RWPE2 (cell line): ENCODE results near the gene NR6A1.

ENCODE experiments used
- ATAC-seq: fragments of 200-7000 bp; cut with Tn5 transposase; 3 replicates; pipeline ENCODE4 v1.9.1; 2021; ENCODE audit warnings: low read depth
- DNase-seq: peaks from one replicate; pipeline ENCODE4 v3.0.0-alpha.2; 2020; ENCODE audit warnings: low spot score
- H3K27ac ChIP-seq: fragments of 450-650 bp; 2 replicates; pipeline ENCODE4 v1.5.1; 2017; ENCODE audit warnings: mild to moderate bottlenecking; ENCODE audit not compliant: poor library complexity, severe bottlenecking
- H3K27me3 ChIP-seq: fragments of 250-450 bp; sonication (Bioruptor Pico); 2 replicates; pipeline ENCODE4 v1.5.1; 2021; ENCODE audit warnings: mild to moderate bottlenecking, moderate library complexity; ENCODE audit not compliant: insufficient read depth, poor library complexity, severe bottlenecking
- H3K36me3 ChIP-seq: fragments of 250-450 bp; sonication (Bioruptor Pico); 2 replicates; pipeline ENCODE4 v1.5.1; 2020; ENCODE audit warnings: low read depth, mild to moderate bottlenecking, moderate library complexity
- H3K4me1 ChIP-seq: fragments of 250-450 bp; sonication (Bioruptor Pico); 2 replicates; pipeline ENCODE4 v1.5.1; 2021; ENCODE audit warnings: mild to moderate bottlenecking, moderate library complexity; ENCODE audit not compliant: insufficient read depth, poor library complexity, severe bottlenecking
- H3K4me3 ChIP-seq: fragments of 250-450 bp; sonication (Bioruptor Pico); 2 replicates; pipeline ENCODE4 v1.5.1; 2021; ENCODE audit warnings: mild to moderate bottlenecking, moderate library complexity; ENCODE audit not compliant: severe bottlenecking
- H3K9me3 ChIP-seq: fragments of 250-450 bp; sonication (Bioruptor Pico); 2 replicates; pipeline ENCODE4 v1.5.1; 2021; ENCODE audit warnings: mild to moderate bottlenecking, moderate library complexity; ENCODE audit not compliant: severe bottlenecking
- TF ChIP-seq, protein P1 (sequence below): fragments of 450-650 bp; IDR thresholded peaks from one replicate; pipeline ENCODE4 v1.5.1; 2017; ENCODE audit warnings: mild to moderate bottlenecking, moderate library complexity; ENCODE audit not compliant: poor library complexity, severe bottlenecking

NR6A1 gene

DNA sequence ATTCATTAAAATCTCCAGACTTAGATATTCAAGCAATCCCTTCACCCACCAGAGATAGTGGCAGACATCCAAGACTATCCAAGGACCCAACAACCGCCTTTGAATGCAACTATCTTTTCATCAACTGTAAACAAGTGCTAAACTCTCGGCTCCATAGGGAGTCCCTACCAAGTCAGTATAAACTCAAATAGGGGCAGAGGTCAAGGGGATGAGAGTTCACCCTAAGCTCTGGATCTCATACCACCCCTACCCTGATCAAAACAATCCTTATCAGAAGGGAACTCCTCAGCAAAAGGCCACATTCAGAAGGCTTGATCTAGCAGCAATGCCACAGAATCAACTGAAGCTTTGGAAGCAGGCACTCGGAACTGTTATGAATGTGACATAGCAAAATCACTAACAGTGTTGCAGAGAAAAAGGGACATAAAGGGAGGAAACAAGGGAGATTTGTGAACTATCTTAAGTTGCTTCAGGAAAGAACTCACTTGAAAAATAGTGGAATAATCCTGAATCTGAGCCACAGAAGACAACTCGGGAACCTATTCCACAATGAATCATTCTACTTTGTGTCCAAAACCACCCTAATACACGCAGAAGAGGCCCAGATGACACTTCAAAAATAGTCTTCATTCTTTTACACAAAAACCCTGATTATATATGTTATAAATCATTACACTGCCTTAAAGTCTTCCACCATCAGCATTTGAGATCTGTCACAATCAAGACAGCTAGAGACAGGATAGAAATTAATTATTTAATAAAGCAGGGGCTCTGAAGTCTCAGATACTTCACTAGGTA is 49.8 kb downstream of the NR6A1 start:
- no peaks in the 10 kb centered on the region for H3K27me3 ChIP-seq
- no peak overlapping the region for H3K27ac ChIP-seq

DNA sequence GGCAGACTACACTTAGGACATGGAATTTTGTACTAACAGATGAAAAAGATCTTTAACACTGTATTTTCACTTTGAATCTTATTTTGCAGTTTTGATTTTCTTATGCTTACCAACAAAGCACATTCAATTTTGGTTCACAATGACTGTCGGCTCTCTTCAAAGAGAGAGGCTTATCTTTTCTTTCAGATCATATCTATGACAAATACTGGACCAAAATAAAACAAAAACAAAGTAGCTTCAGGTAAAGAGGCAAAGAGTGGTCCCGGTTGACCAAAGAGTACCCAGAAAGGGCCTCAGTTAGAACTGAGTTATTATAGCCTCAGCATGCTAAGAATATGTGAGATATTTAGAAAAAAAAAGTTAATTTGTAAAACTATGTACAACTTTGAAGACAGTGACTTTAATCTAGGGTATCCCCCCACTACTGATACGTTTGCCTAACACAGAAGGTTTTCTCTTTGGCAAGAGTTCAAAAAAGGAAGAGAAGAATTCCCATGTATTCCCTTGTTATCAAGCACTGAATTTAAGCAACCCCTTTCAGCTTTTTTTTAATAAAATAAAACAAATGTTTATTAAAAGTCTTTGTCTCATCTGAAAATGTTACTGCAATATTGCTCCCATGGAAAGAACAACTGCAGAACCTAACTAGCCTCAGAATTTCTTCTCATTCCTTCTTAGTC is 50.5 kb downstream of the NR6A1 start:
- Histone ChIP-seq H3K4me1 (peaks cover 10% of the 10 kb centered on the region), H3K27me3 (no peaks in the 10 kb centered on the region), H3K27ac (no peak overlapping the region), H3K36me3 (peaks cover 15% of the 10 kb centered on the region), H3K4me3 (no peak overlapping the region), H3K9me3 (no peaks in the 10 kb centered on the region)
- ATAC-seq = no peak
- DNase-seq = no peak
- TF ChIP-seq, protein P1, sequence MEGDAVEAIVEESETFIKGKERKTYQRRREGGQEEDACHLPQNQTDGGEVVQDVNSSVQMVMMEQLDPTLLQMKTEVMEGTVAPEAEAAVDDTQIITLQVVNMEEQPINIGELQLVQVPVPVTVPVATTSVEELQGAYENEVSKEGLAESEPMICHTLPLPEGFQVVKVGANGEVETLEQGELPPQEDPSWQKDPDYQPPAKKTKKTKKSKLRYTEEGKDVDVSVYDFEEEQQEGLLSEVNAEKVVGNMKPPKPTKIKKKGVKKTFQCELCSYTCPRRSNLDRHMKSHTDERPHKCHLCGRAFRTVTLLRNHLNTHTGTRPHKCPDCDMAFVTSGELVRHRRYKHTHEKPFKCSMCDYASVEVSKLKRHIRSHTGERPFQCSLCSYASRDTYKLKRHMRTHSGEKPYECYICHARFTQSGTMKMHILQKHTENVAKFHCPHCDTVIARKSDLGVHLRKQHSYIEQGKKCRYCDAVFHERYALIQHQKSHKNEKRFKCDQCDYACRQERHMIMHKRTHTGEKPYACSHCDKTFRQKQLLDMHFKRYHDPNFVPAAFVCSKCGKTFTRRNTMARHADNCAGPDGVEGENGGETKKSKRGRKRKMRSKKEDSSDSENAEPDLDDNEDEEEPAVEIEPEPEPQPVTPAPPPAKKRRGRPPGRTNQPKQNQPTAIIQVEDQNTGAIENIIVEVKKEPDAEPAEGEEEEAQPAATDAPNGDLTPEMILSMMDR = no peak

More for the DNA sequence above, 49.8 kb downstream of the NR6A1 start:
- ATAC-seq (no peak), DNase-seq (no peak)
- Histone ChIP-seq H3K36me3 (peaks cover 9% of the 10 kb centered on the region), H3K4me1 (peaks cover 8% of the 10 kb centered on the region), H3K9me3 (no peaks in the 10 kb centered on the region), H3K4me3 (no peak overlapping the region)
- TF ChIP-seq, protein P1 = no peak

DNA sequence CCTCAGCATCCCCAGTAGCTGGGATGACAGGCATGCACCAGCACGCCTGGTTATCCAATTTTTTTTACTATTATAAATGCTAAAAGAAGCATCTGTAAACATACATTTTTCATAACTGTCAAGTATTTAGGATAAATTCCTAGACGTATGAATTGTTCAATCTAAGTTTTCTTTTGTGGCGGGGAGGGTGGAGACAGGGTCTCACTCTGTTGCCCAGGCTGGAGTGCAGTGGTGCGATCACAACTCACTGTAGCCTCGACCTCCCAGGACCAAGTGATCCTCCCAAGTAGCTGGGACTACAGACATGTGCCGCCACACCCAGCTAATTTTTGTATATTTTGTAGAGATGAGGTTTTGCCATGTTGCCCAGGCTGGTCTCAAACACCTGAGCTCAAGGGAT is 52.2 kb downstream of the NR6A1 start:
- no peaks in the 10 kb centered on the region for H3K27me3 ChIP-seq
- H3K9me3 ChIP-seq = no peaks in the 10 kb centered on the region
- peaks cover 10% of the 10 kb centered on the region for H3K4me1 ChIP-seq
- TF ChIP-seq, protein P1 = no peak
- H3K27ac ChIP-seq = no peak overlapping the region
- H3K36me3 ChIP-seq = peaks cover 15% of the 10 kb centered on the region
- DNase-seq (no peak), ATAC-seq (no peak)
- no peak overlapping the region for H3K4me3 ChIP-seq

DNA sequence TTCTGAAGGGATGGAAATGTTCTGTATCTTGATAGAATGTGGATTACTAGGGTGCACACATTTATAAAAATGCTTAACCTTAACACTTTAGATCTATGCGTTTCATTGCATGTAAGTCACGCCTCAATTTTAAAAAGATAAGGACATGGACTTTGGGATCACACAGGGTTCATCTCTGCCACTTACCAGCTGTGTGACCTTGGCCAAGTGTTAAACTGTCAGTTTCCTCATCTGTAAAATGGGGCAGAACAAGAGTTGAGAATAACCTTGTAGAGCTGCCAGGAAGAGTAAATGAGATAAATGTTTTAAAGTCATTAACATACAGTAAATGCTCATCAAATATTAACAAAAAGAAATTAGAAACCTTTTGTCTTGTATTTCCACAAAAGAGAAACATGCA is 53.5 kb downstream of the NR6A1 start:
- Histone ChIP-seq H3K9me3 (no peaks in the 10 kb centered on the region), H3K27me3 (no peaks in the 10 kb centered on the region), H3K36me3 (peaks cover 6% of the 10 kb centered on the region; the same call in 1 of the 2 replicates), H3K27ac (no peak overlapping the region), H3K4me1 (peaks cover 10% of the 10 kb centered on the region), H3K4me3 (no peak overlapping the region)
- DNase-seq = no peak
- TF ChIP-seq, protein P1 = no peak
- ATAC-seq = no peak
